ENCODE measurements around the gene FAM32A.

DNA sequence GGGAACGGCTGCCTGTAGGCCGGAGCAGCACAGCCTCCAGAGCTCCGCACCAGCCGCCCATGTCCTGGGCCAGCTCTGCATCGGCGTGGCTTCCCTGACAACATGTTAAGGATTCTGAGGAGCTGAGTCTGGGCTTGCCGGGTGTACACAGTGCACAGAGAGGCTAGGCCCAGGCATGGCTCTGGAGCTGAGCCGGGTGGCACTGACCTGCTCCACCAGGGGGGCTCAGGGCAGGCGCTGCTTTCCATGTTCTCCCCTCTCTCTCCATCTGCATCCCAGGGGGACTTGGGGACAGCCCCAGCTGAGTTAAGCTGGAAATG lies 44.1 kb downstream of the FAM32A start:
- no peak for TF ChIP-seq CTCF (IDR thresholded peaks at IDR 0.05)
- no peak for TF ChIP-seq POLR2A (IDR thresholded peaks at IDR 0.05)

Measured in testis (tissue), 2 donors.